Omental fat pad (tissue), 4 donors: ENCODE results near the gene C9orf50. TPM values are rescaled to one million over a fixed set of nuclear protein-coding genes. Genes with fewer than 3 reads are reported as not detected.

Experiments
- ATAC-seq: fragments of 150-250 bp; one replicate; pipeline ENCODE4 v1.9.1; 2016; ENCODE audit warnings: mild to moderate bottlenecking, moderate library complexity; ENCODE audit not compliant: low FRiP score
- DNase-seq: peaks from one replicate; pipeline ENCODE4 v3.0.0-alpha.2; 2019; ENCODE audit warnings: low spot score
- CTCF ChIP-seq, 3 donors: fragments of 450-650 bp; IDR thresholded peaks; one replicate each; pipeline ENCODE4 v1.5.1; 2016 to 2017; ENCODE audit warnings: antibody characterized with exemption in 3 of 3, mild to moderate bottlenecking in 3 of 3, moderate library complexity in 2 of 3
- total RNA-seq, 4 donors: library from RNA; depleted of rRNA; stranded (reverse); fragments of >200 nt; gene quantifications; one replicate each; pipeline ENCODE4 v1.1.0, GENCODE V29; 2016

Gene C9orf50
- total RNA-seq, 4 donors from 2014 or later: not detected

- DNase-seq (peak; percentile 58), ATAC-seq (peak; percentile 42)
- TF ChIP-seq CTCF (IDR thresholded peaks at IDR 0.05): peak in 2 of 3 donors; percentile 89 to 94
These were observed 10.2 kb downstream of the C9orf50 start for GRCh38 chr9:129610473-129611306.

- no peak for DNase-seq
- ATAC-seq: no peak
- no peak for TF ChIP-seq CTCF (IDR thresholded peaks at IDR 0.05)
These were observed 10.8 kb downstream of the C9orf50 start for GRCh38 chr9:129610213-129610472.

GRCh38 chr9:129609486-129610212 is 11.3 kb downstream of the C9orf50 start:
- TF ChIP-seq CTCF (IDR thresholded peaks at IDR 0.05): no peak
- DNase-seq: no peak
- ATAC-seq: no peak

- ATAC-seq (no peak), DNase-seq (no peak)
- TF ChIP-seq CTCF (IDR thresholded peaks at IDR 0.05): no peak
These were observed 12.1 kb downstream of the C9orf50 start for GRCh38 chr9:129608561-129609481.

GRCh38 chr9:129607027-129607387 is 13.9 kb downstream of the C9orf50 start:
- DNase-seq: no peak
- ATAC-seq: no peak
- no peak for TF ChIP-seq CTCF (IDR thresholded peaks at IDR 0.05)

GRCh38 chr9:129606161-129607026 is 14.5 kb downstream of the C9orf50 start:
- DNase-seq (no peak), ATAC-seq (no peak)
- TF ChIP-seq CTCF (IDR thresholded peaks at IDR 0.05): no peak
